Skeletal muscle satellite cell (primary cell): ENCODE results near the gene STRADB.
"Not testable (repeated sequence)": the region's sequence is repeated elsewhere in the genome, so short reads cannot be mapped to it uniquely, and the experiment has no call there.

Experiments
- H3K27me3 ChIP-seq: 2 replicates; pipeline ENCODE4 v1.7.0; 2013; ENCODE audit warnings: low read length; ENCODE audit not compliant: control insufficient read depth, insufficient read depth
- H3K36me3 ChIP-seq: 2 replicates; pipeline ENCODE4 v1.7.0; 2013; ENCODE audit warnings: mild to moderate bottlenecking, control low read depth, low read length; ENCODE audit not compliant: insufficient read depth
- H3K4me1 ChIP-seq: 2 replicates; pipeline ENCODE4 v1.7.0; 2013; ENCODE audit warnings: low read length; ENCODE audit not compliant: control insufficient read depth, insufficient read depth
- H3K4me2 ChIP-seq: 2 replicates; pipeline ENCODE4 v1.7.0; 2013; ENCODE audit warnings: mild to moderate bottlenecking, low read length
- H3K4me3 ChIP-seq: 2 replicates; pipeline ENCODE4 v1.7.0; 2013; ENCODE audit warnings: low read length
- H3K9ac ChIP-seq: 2 replicates; pipeline ENCODE4 v1.7.0; 2013; ENCODE audit warnings: mild to moderate bottlenecking, low read depth, low read length, moderate library complexity
- H3K9me3 ChIP-seq: replicated peaks from 2 replicates; pipeline ENCODE4 v1.7.0; 2013; ENCODE audit warnings: mild to moderate bottlenecking, control low read depth, low read length

The STRADB gene

GRCh38 chr2:201414099-201415023 lies 37.2 kb upstream of the STRADB start:
- H3K9ac ChIP-seq: peak overlapping the region; percentile 37
- peaks cover 47% of the 10 kb centered on the region for H3K4me1 ChIP-seq
- H3K4me2 ChIP-seq: peak overlapping the region; percentile 73
- no peaks in the 10 kb centered on the region for H3K27me3 ChIP-seq
- H3K4me3 ChIP-seq: peak overlapping the region; percentile 51
- H3K9me3 ChIP-seq: no peaks in the 10 kb centered on the region
- no peaks in the 10 kb centered on the region for H3K36me3 ChIP-seq

GRCh38 chr2:201415149-201415548 lies 36.4 kb upstream of the STRADB start:
- peaks cover 8% of the 10 kb centered on the region for H3K36me3 ChIP-seq
- H3K4me2 ChIP-seq: peak overlapping the region; percentile 29
- H3K4me3 ChIP-seq: no peak overlapping the region
- peaks cover 54% of the 10 kb centered on the region for H3K4me1 ChIP-seq
- no peak overlapping the region for H3K9ac ChIP-seq
- no peaks in the 10 kb centered on the region for H3K9me3 ChIP-seq
- H3K27me3 ChIP-seq: no peaks in the 10 kb centered on the region

- peaks cover 8% of the 10 kb centered on the region for H3K36me3 ChIP-seq
- H3K9me3 ChIP-seq: no peaks in the 10 kb centered on the region
- H3K4me1 ChIP-seq: peaks cover 40% of the 10 kb centered on the region
- H3K27me3 ChIP-seq: no peaks in the 10 kb centered on the region
- H3K4me3 ChIP-seq: no peak overlapping the region
- H3K9ac ChIP-seq: peak overlapping the region; percentile 42
- H3K4me2 ChIP-seq: peak overlapping the region; percentile 40
These were observed 32.4 kb upstream of the STRADB start for GRCh38 chr2:201419057-201419635.

GRCh38 chr2:201419986-201420385 lies 31.6 kb upstream of the STRADB start:
- Histone ChIP-seq H3K4me2 (peak overlapping the region; percentile 45), H3K4me1 (peaks cover 37% of the 10 kb centered on the region), H3K36me3 (peaks cover 8% of the 10 kb centered on the region), H3K27me3 (no peaks in the 10 kb centered on the region), H3K9me3 (no peaks in the 10 kb centered on the region), H3K4me3 (peak overlapping the region; percentile 13), H3K9ac (no peak overlapping the region)

GRCh38 chr2:201420442-201421113 lies 31.0 kb upstream of the STRADB start:
- Histone ChIP-seq H3K9me3 (no peaks in the 10 kb centered on the region), H3K4me3 (peak overlapping the region; percentile 13), H3K4me1 (peaks cover 32% of the 10 kb centered on the region), H3K27me3 (no peaks in the 10 kb centered on the region), H3K9ac (no peak overlapping the region), H3K36me3 (peaks cover 8% of the 10 kb centered on the region), H3K4me2 (peak overlapping the region; percentile 45)

GRCh38 chr2:201425952-201426351 lies 25.6 kb upstream of the STRADB start:
- no peaks in the 10 kb centered on the region for H3K9me3 ChIP-seq
- H3K9ac ChIP-seq: no peak overlapping the region
- H3K36me3 ChIP-seq: peaks cover 2% of the 10 kb centered on the region
- H3K4me2 ChIP-seq: no peak overlapping the region
- H3K27me3 ChIP-seq: no peaks in the 10 kb centered on the region
- no peak overlapping the region for H3K4me3 ChIP-seq
- peaks cover 8% of the 10 kb centered on the region for H3K4me1 ChIP-seq

- H3K4me2 ChIP-seq, H3K36me3 ChIP-seq, H3K27me3 ChIP-seq, H3K9ac ChIP-seq, H3K9me3 ChIP-seq, H3K4me3 ChIP-seq: not testable (repeated sequence)
- H3K4me1 ChIP-seq: peaks cover 26% of the 10 kb centered on the region
These were observed 23.2 kb upstream of the STRADB start for GRCh38 chr2:201428366-201428765.

GRCh38 chr2:201429835-201430234 lies 21.7 kb upstream of the STRADB start:
- H3K4me3 ChIP-seq, H3K4me2 ChIP-seq: not testable (repeated sequence)

GRCh38 chr2:201430322-201430721 lies 21.2 kb upstream of the STRADB start:
- H3K27me3 ChIP-seq, H3K9ac ChIP-seq: not testable (repeated sequence)
- H3K4me1 ChIP-seq: peaks cover 26% of the 10 kb centered on the region

More at GRCh38 chr2:201429835-201430234, 21.7 kb upstream of the STRADB start:
- not testable (repeated sequence) for H3K9me3 ChIP-seq, H3K36me3 ChIP-seq, H3K9ac ChIP-seq, H3K27me3 ChIP-seq
- peaks cover 29% of the 10 kb centered on the region for H3K4me1 ChIP-seq

GRCh38 chr2:201430839-201431238 lies 20.7 kb upstream of the STRADB start:
- no peak overlapping the region for H3K4me3 ChIP-seq
- H3K27me3 ChIP-seq: no peaks in the 10 kb centered on the region
- peaks cover 7% of the 10 kb centered on the region for H3K36me3 ChIP-seq
- H3K4me1 ChIP-seq: peaks cover 26% of the 10 kb centered on the region
- no peak overlapping the region for H3K4me2 ChIP-seq
- H3K9me3 ChIP-seq: no peaks in the 10 kb centered on the region
- no peak overlapping the region for H3K9ac ChIP-seq

More at GRCh38 chr2:201430322-201430721, 21.2 kb upstream of the STRADB start:
- H3K36me3 ChIP-seq, H3K4me2 ChIP-seq, H3K4me3 ChIP-seq, H3K9me3 ChIP-seq: not testable (repeated sequence)

- H3K9ac ChIP-seq: peak overlapping the region; percentile 33
- H3K4me2 ChIP-seq: peak overlapping the region; percentile 33
- H3K9me3 ChIP-seq: no peaks in the 10 kb centered on the region
- peaks cover 30% of the 10 kb centered on the region for H3K4me1 ChIP-seq
- no peaks in the 10 kb centered on the region for H3K27me3 ChIP-seq
- H3K36me3 ChIP-seq: peaks cover 7% of the 10 kb centered on the region
- H3K4me3 ChIP-seq: no peak overlapping the region
These were observed 19.4 kb upstream of the STRADB start for GRCh38 chr2:201432038-201432620.
